RWPE1 (cell line): ENCODE data around the gene NAA20.

Experiments used
- CTCF ChIA-PET: fragments of 350-600 bp; sonication (Branson Sonifier 250); formaldehyde crosslinking; extraction: SDS; loops from one replicate; lab custom pipeline; 2021; lab: Yijun Ruan, JAX
- POLR2A ChIA-PET: fragments of 400-600 bp; formaldehyde crosslinking; extraction: SDS; loops from one replicate; lab custom pipeline; 2020; ENCODE audit warnings: antibody characterized with exemption; ENCODE audit not compliant: low non-redundant PET; lab: Yijun Ruan, JAX
- DNase-seq: peaks from one replicate; pipeline ENCODE4 v3.0.0; 2012; ENCODE audit warnings: low spot score
- H3K27ac ChIP-seq: fragments of 450-650 bp; 2 replicates; pipeline ENCODE4 v1.5.1; 2017
- TF ChIP-seq, protein P1 (sequence below): fragments of 450-650 bp; conservative IDR thresholded peaks from 2 replicates; pipeline ENCODE4 v1.5.1; 2017; ENCODE audit warnings: low read depth, mild to moderate bottlenecking

Gene NAA20, protein sequence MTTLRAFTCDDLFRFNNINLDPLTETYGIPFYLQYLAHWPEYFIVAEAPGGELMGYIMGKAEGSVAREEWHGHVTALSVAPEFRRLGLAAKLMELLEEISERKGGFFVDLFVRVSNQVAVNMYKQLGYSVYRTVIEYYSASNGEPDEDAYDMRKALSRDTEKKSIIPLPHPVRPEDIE

DNA sequence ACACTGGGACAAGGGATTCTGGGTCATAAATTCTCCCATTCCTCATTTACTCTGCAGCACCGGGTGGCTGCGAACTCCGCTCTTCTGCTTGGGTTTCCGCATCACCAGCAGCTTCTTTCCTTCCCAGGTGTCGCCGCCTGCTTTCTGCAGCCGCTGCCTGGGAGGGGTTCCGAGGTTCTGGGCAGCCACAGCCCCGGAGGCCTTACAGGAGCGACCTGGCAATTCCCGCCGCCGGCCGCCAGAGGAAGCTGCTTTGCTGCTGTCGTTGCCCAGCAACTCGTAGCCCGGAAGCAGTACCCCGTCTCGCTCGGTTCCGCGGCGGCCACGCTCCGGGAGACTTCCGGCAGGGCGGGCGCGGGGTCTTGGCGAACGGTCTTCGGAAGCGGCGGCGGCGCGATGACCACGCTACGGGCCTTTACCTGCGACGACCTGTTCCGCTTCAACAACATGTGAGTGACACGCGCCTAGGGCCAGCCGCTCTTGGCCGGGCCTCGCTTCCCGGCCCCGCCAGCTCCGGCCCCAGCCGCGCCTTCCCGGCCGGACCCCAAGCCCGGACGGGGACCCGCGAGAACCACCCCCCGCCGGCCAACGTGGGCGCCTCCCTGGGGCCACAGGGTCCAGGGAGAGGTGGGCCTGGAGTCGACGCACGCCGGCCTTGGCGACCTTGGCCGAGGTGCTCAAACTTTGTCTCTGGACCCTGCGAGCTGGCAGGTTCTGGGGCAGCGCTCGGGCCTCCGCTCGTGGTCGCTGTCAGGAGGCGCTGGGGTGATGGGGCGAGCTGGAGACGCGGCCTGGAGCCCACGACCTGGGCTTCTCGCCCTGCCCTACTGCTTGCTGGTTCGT lies at the start of gene NAA20:
Gene NAA20, plus strand, starts transcription at position 362 of the 843 bp plus-strand sequence. Its CDS starts 35 bp downstream, at position 397.
- ChIA-PET CTCF (interaction anchor here (0.6 to 1.1 kb wide), 9 partner anchors 14 to 639 kb away, joined by 3 to 8 read pairs (median 3); no protein-coding TSS in a partner anchor), POLR2A (no interaction called here)
- peak within 1 kb of the TSS; percentile 79 for H3K27ac ChIP-seq
- TF ChIP-seq, protein P1, sequence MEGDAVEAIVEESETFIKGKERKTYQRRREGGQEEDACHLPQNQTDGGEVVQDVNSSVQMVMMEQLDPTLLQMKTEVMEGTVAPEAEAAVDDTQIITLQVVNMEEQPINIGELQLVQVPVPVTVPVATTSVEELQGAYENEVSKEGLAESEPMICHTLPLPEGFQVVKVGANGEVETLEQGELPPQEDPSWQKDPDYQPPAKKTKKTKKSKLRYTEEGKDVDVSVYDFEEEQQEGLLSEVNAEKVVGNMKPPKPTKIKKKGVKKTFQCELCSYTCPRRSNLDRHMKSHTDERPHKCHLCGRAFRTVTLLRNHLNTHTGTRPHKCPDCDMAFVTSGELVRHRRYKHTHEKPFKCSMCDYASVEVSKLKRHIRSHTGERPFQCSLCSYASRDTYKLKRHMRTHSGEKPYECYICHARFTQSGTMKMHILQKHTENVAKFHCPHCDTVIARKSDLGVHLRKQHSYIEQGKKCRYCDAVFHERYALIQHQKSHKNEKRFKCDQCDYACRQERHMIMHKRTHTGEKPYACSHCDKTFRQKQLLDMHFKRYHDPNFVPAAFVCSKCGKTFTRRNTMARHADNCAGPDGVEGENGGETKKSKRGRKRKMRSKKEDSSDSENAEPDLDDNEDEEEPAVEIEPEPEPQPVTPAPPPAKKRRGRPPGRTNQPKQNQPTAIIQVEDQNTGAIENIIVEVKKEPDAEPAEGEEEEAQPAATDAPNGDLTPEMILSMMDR, result peak; percentile 87
- DNase-seq, result peak; percentile 92

DNA sequence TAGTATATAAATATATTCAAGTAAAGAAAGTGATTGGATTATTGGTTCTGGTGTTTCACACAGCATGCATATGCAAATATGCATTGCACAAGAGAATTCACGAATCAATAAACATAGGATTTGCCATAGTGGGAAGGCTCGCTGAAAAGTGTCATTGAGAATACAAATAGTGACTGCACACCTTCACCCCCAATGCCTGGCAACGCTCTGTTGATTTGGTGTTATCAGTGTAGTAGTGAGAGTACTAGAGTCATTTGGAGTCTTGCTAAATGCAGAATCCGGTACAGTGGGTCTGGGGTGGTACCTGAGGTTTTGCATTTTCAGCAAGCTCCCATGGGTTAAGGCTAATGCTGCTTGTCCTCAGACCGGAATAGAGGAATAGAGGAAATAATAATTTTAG lies 49.7 kb upstream of the NAA20 start:
- POLR2A ChIA-PET, result no interaction called here
- CTCF ChIA-PET, result no interaction called here
- TF ChIP-seq, protein P1, result no peak
- H3K27ac ChIP-seq, result no peak overlapping the region
- DNase-seq, result no peak

DNA sequence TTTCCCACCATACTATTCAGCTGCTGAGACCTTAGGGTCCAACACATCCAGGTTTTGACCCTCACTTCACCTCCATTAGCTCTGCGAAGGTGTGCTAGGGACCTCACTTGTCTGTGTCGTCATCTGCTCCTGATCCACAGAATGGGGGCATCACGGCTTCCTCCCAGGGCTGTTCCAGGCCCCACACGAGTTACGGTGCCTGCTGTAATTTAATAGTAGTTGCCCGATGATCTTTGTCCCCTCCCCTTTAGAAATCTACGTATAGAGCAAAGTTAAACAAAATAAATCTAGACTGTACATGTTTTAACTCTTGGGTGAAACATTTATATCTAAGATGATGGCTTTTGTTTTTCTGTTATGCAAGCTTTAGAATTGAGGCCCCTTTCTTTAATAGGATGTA lies 49.1 kb upstream of the NAA20 start:
- DNase-seq, result no peak
- POLR2A ChIA-PET, result no interaction called here
- CTCF ChIA-PET, result interaction anchor here (0.7 kb wide), 1 partner anchor 140 kb away, joined by 3 read pairs; no protein-coding TSS in a partner anchor
- TF ChIP-seq, protein P1, result no peak
- H3K27ac ChIP-seq, result no peak overlapping the region

DNA sequence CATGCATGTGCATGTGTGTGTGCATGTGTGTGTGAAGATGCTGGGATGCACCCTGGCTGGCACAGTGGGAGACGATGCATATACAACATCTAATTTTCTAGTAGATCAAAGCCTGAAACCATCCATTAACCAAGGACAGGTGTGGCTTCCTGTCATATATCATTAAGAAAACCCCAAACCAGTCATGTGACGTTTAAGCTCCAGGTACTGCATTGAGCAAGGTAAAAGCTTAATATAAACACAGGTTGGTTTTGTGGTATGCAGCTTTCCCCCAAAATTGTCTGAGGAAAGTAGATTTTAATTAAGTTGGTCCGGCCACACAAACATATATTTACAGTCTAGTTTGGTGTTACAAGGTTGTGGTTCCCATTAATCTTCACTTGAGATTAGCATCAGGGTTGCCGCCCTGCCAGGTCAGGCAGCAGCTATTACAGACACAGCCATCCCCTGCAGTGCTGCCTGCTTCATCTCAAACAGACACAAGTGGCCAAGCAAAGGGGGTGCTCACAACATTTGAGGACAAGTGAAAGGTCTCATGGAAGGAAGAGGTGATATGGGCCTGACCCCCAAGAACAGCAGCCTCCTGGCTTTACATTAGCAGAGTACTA lies 48.6 kb upstream of the NAA20 start:
- no peak overlapping the region for H3K27ac ChIP-seq
- POLR2A ChIA-PET, result no interaction called here
- TF ChIP-seq, protein P1, result no peak
- no peak for DNase-seq
- CTCF ChIA-PET, result interaction anchor here (0.7 kb wide), 1 partner anchor 141 kb away, joined by 3 read pairs; no protein-coding TSS in a partner anchor

DNA sequence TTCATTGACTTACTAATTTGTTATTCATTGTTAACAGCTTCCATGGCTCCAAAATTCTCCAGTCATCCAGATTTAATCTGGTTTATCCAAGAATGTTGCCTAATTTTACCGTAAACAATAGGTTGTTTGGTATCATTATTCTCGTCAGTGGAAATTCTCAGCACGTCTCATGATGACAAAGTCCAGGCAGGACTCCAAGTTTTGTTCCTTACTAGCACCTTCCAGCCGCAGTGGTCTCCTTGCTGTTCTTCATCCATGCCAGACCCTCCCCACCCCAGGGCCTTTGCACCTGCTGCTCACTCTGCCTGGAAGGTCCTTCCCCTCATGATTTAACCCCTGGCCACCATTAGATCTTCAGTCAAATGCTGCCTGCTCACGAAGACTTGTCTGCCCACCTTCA lies 48.1 kb upstream of the NAA20 start:
- ChIA-PET CTCF (interaction anchor here (0.8 kb wide), 1 partner anchor 44 kb away, joined by 3 read pairs; no protein-coding TSS in a partner anchor), POLR2A (no interaction called here)
- H3K27ac ChIP-seq, result no peak overlapping the region
- DNase-seq, result no peak
- TF ChIP-seq, protein P1, result no peak
